Colon (tissue), 2 donors: ENCODE measurements around the gene CHST13.

Experiments used
- FAIRE-seq: peaks from 2 replicates; lab custom pipeline; 2012; peaks lifted over from hg19 to GRCh38; lab: Jason Lieb, UNC
- donor health status: control.
- donor health status: control.

CHST13 gene

GRCh38 chr3:126523745-126524428, at the start of gene CHST13:
CHST13 (plus strand) TSS chr3:126524155; CDS start chr3:126524333, 178 bp downstream.
- FAIRE-seq: no peak

GRCh38 chr3:126474498-126475412, 49.2 kb upstream of the CHST13 start:
- FAIRE-seq: no peak

- no peak for FAIRE-seq
These were observed 48.4 kb upstream of the CHST13 start, which contains the start of gene ZXDC for GRCh38 chr3:126475413-126476114. ZXDC (minus strand) TSS chr3:126475891; CDS start chr3:126475865, 26 bp downstream.

- FAIRE-seq: no peak
These were observed 47.5 kb upstream of the CHST13 start for GRCh38 chr3:126476166-126477060.

GRCh38 chr3:126477061-126477380, 46.9 kb upstream of the CHST13 start:
- FAIRE-seq: no peak

GRCh38 chr3:126478581-126479310, 45.2 kb upstream of the CHST13 start:
- FAIRE-seq: no peak

GRCh38 chr3:126479642-126480041, 44.3 kb upstream of the CHST13 start:
- FAIRE-seq: no peak

GRCh38 chr3:126480206-126480605, 43.7 kb upstream of the CHST13 start:
- no peak for FAIRE-seq

GRCh38 chr3:126480861-126481260, 43.1 kb upstream of the CHST13 start:
- no peak for FAIRE-seq

GRCh38 chr3:126481808-126482502, 42.0 kb upstream of the CHST13 start:
- no peak for FAIRE-seq

GRCh38 chr3:126482503-126483255, 41.3 kb upstream of the CHST13 start:
- no peak for FAIRE-seq

- no peak for FAIRE-seq
These were observed 40.6 kb upstream of the CHST13 start for GRCh38 chr3:126483321-126483761.

GRCh38 chr3:126484148-126484547, 39.8 kb upstream of the CHST13 start:
- FAIRE-seq: no peak

- FAIRE-seq: no peak
These were observed 39.3 kb upstream of the CHST13 start for GRCh38 chr3:126484662-126485061.

GRCh38 chr3:126485176-126485897, 38.6 kb upstream of the CHST13 start:
- FAIRE-seq: no peak

- FAIRE-seq: no peak
These were observed 38.0 kb upstream of the CHST13 start for GRCh38 chr3:126485956-126486355.

GRCh38 chr3:126486360-126486847, 37.6 kb upstream of the CHST13 start:
- FAIRE-seq: no peak

- no peak for FAIRE-seq
These were observed 36.7 kb upstream of the CHST13 start for GRCh38 chr3:126487151-126487771.
